Panc1 (cell line): Measurements from ENCODE around the gene FAM120B.

Experiments used
- CTCF ChIP-seq: fragments of 450-650 bp; IDR thresholded peaks from 2 replicates; pipeline ENCODE4 v1.5.1; 2017; ENCODE audit warnings: mild to moderate bottlenecking
- SIN3A ChIP-seq: IDR thresholded peaks from 2 replicates; pipeline ENCODE4 v1.6.1; 2012; ENCODE audit warnings: low read depth, mild to moderate bottlenecking, low read length, moderate library complexity, borderline replicate concordance; ENCODE audit not compliant: insufficient read depth

DNA sequence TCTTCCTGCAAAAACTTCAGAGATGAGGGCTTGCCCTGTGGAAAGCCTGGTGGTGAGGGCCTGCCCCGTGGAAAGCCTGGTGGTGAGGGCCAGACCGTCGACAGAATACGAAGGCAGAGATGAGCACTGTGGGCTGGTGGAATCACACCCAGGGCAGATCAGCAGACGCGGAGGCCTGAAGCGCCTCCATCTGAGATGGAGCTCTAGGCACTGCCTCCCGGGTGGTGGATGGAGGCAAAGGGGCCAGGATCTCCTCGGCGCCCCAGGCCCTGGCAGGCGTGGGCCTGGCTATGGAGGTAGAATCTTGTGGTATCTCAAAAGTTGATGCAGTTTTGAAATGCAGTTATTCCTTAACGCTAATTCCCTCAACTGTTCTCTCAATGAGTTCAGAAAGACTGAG is 141.8 kb downstream of the FAM120B start:
- no peak for TF ChIP-seq CTCF
- TF ChIP-seq SIN3A = no peak
